CD4-positive, alpha-beta T cell treated with Interleukin-1 beta for 1 hour (primary cell): ENCODE results near the gene MEF2A.

Experiments
- DNase-seq, 2 donors: peaks; one replicate each; pipeline ENCODE4 v3.0.0-alpha.2; 2020 to 2022

Gene MEF2A

GRCh38 chr15:99606646-99607045 lies 40.9 kb downstream of the MEF2A start:
- no peak for DNase-seq

- DNase-seq = no peak
These were observed 47.7 kb downstream of the MEF2A start for GRCh38 chr15:99613481-99613880.

DNA sequence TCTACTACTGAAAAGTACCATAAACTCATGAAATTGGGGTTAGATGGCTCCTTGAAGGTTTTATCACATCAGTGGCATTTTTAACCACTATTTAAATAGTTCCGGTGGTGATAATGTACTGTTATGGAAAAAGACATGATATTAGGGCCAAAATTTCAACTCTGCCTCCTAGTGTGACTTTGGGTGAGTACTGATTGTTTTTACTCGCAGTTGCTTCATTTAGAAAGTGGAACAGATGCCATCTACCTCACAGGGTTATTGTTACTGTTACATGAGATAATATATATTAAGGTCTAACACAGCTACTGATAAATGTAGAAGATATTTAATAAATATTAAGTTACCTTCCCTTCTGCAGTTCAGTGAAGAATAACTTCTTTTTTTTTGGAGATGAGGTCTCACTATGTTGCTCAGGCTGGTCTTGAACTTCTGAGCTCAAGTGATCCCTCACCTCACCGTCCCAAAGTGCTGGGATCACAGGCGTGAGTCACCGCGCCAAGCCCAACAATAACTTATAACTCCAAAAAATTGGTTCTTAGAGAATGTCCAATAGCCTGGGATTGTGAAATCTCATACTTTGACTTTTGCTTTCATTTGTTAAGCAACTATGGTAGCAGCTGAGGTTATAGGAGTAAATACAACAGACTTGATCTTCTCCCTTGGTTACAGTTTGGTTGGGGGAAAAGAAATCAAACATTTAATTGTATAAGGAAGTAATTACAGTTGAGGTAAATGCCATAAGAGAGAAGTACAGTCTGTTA lies 48.3 kb downstream of the MEF2A start:
- DNase-seq = peak in 1 of 2 donors; percentile 6

GRCh38 chr15:99614749-99615288 lies 49.0 kb downstream of the MEF2A start:
- DNase-seq = no peak

- DNase-seq = no peak
These were observed 49.7 kb downstream of the MEF2A start for GRCh38 chr15:99615460-99615859.

DNA sequence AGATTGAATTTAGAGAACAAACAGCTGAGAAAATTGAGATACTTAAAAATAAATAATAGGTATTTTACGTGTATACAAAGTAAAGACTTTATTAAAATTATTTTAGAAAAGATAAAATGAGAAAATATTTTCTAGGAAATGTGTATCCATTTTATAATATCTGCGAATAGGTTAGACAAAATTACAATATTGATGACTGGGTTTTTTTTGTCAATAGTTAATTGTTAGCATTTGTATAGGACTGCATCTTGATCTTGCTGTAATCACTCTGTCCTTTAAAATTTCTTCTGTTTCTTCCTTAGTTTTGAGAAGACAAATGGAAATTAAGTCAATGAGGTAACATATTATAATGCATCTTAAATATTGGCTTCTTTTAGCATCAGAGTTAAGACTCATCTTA lies 50.3 kb downstream of the MEF2A start:
- no peak for DNase-seq

- no peak for DNase-seq
These were observed 51.1 kb downstream of the MEF2A start for GRCh38 chr15:99616773-99617342.

DNA sequence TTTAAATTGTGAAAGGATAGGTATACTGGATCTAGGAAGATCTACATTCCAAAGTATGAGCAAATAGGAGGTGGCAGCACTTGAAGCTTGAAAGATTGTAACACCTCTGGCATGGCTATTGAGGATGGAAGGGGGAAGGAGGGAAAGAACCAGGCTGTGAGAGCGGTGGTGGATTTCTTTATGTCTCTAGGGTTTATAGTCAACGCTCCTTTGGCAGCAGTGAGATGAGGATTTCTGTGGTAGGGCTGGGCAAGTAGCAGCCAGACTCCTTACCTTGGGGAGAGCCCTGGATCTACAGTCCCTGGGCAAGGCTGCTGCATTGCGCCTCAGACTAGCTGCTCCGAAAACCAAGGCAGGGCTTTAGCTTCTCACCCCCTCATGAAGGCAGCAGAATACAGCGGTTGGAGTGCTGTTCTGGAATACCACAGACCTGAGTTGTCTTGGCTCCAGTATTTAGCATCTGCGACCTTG lies 53.2 kb downstream of the MEF2A start:
- no peak for DNase-seq

GRCh38 chr15:99619712-99620111 lies 53.9 kb downstream of the MEF2A start:
- no peak for DNase-seq

DNA sequence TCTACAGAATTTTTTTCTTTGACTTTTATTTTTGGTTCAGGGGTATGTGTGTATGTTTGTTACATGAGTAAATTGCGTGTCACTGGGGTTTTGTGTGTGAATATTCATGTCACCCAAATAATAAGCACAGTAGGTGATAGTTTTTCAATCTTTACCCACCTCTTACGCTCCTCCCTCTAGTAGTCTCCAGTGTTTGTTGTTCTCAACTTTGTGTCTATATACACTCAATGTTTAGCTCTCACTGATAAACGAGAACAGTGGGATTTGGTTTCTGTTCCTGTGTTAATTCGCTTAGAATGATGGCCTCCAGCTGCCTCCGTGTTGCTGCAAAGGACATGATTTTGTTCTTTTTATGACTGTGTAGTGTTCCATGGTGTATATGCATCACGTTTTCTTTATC lies 54.4 kb downstream of the MEF2A start:
- DNase-seq = no peak

DNA sequence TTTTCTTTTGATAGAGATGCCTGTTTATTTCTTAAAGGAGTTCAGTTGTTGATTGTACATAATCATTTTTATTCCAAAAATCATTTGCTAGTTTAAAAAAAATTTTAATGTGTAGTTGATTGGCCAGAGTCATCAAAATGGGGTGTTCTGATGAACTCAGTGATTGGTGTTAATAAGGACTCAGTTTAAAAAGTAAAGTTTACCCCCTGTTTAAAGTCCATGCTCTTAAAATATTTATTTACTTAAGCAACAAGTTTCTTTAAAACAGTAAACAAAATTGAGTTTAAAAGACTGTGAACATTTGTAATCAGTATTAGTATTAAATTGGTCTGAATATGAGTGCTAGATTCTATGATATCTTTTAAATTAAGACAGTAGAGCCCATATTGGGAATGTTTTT lies 56.0 kb downstream of the MEF2A start:
- no peak for DNase-seq

DNA sequence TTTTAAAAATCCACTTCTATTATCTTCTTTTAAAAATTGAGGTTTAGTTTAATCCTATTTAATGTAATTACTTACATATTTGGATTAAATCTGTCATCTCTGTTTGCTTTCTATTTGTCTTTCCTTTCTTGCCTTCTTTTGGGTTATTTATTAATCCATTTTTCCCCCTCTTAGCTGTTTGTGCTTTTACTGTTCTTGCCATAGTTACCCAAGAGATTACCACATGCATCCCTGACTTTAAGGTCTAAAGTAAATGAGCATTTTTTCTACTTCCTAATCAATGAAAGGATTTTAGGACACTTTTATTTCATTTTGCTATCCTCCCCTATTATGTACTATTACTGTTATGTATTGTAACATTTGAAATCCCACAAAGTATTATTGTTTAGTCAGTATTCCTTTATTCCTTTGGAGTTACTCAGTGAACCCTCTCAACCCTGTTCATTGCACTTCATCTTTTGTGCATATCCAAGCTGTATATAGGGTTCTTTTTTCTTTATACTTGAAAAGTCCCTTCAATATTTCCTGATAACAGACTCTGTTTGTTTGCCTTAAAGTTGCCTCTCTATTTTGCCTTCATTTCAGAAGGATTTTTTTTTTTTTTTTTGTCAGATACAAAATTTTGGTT lies 62.7 kb downstream of the MEF2A start:
- DNase-seq = no peak

DNA sequence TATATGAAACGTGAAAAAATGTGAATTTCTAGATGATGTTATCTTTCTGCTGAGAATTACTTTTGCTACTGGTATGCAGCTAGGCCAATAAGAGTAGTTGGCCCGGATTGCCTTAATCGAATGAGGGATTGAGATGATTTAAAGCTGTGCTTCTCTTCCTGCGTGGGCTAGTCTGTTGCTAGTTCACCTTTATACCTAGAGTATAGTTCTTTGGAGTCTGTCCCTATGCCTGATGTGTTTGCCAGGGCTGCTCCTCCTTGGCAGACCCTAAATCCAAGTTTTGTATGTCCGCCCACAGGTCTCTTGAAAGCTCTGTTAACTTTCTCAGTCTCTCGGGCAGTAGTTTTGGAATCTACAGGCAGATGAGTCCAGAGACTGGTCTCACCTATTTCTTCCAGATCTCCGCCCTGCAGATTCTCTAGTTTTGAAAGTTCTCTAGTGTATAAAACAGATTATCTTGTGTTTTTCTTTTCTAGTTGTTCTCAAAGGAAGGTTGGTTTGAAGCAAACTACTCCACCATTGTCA lies 64.9 kb downstream of the MEF2A start:
- no peak for DNase-seq

DNA sequence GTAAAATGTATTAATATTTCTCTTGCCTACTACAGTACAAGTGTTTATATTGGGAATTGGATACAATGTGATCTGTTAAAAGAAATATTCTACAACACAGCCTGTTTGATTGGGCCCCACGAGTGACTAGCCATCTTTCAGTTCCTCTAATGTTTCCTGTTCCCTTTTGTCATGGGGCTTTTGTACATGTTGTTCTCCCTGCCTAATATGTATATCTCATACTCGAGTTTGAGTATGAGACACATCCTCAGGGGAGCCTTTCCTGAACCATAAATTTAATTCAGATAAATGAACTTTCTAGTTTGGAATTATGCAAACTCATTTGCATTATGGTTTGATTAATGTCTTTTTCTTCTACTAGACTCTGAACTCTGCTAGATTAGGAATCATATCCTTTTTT lies 65.5 kb downstream of the MEF2A start:
- DNase-seq = peak; percentile 4 to 39

GRCh38 chr15:99632521-99632920 lies 66.7 kb downstream of the MEF2A start:
- no peak for DNase-seq

DNA sequence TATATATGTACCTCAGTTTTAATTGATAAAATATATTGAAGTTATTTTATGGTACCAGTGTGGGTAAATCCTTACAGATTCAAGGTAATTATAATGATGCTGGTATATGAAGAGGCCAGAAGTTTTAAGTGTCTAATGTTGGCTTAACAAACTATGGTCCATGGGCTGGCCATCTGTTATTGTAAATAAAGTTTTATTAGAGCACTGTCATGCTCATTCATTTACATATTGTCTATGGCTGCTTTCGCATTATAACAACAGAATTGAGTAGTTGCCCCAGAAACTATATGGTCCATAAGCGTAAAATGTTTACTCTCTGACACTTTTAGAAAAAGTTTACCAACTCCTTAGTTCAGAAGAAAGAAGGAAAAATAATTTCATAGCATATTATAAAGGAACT lies 67.9 kb downstream of the MEF2A start:
- no peak for DNase-seq

DNA sequence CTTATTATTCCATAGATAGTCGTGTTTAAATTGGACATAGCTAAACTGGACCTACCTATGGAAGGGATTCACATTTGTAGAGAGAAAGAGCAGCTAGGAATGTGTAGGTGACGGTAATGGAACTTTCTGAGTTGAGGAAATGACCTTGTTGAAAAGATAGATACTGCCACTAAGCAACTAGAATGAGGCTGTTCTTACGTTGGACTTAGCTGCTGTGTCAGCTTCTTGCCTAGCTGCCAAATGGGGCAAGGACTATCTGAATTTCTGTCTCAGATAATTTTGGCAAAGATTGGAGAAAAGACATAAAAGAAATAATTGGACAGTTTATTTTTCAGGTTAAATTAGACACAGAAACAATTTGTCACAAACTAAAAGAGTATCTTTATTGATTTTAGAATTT lies 68.8 kb downstream of the MEF2A start:
- no peak for DNase-seq

DNA sequence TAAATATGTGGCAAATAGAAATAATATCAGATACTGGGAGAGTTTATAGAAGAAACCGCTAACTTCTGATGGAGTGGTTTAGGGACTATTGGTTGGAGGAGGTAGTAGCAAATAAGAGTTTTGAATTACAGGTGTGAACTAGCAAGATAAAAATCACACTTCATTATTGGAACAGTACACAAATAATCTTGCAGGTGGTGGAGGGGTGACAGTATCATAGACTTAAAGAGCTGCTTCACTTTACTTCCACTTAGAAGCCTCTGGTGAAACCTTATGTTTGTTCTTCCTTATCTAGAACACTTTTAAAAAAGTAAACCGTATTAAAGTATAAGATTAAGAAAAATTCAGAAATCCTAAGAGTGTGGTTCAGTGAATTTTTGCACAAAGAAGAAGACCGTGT lies 69.4 kb downstream of the MEF2A start:
- no peak for DNase-seq

DNA sequence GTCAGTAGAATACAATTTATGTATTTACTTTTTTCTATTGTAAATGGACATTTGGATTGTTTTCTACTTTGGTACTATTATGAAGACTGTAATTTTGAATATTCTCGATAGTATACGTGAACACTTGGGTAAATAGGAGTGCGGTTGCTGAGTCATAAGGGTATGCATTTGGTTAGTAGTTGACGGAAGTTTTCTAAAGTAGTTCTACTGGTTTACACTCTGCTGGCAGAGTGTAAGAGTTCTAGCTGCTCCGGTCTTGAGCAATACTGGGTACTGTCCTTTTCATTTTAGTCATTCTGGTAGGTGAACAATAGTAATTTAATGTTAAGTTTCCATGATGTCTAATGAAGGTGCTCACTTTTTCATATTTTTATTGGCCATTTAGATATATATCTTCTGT lies 70.0 kb downstream of the MEF2A start:
- DNase-seq = no peak

DNA sequence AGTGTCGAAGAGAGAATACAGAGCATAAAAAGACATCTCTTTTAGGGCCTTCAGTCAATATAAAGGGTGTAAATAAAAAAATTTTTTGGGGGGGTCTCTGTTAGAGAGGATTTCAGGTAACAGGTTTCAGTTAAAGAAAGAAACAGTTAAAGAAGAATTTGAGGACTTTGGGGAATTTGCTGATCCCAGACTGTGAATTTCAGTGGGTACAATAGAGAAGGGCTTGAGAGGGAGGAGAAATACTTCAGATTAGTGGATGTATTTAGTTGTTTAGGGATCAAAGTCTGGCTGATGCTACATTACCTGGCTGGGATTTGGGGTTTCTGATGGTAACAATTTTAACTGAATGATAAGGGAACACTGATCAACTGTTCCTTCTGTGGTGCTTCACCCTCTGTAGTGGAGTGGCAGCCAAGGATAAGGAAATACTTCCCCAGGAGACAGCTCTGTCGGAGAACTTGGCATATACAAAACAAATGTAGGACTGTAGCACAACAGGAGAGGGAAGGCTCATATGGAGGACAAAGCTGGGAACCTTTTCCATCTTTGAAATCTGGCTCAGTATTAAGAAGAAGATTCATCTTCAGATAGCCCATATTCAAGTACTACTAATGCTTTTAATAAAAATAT lies 79.2 kb downstream of the MEF2A start:
- DNase-seq = no peak

DNA sequence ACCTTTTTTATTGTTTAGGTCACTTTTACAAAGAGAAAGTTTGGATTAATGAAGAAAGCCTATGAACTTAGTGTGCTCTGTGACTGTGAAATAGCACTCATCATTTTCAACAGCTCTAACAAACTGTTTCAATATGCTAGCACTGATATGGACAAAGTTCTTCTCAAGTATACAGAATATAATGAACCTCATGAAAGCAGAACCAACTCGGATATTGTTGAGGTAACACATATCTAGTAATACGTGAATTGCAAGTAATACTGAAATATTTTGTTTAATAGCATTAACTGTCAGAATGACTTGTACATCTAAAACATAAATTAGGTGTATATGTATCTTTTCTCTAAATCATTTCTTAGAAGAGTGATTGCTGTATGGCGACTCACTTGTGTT lies 79.8 kb downstream of the MEF2A start:
- no peak for DNase-seq

GRCh38 chr15:99645951-99646350 lies 80.2 kb downstream of the MEF2A start:
- no peak for DNase-seq
